Measurements from ENCODE around the gene POLD4.

POLD4 gene

DNA sequence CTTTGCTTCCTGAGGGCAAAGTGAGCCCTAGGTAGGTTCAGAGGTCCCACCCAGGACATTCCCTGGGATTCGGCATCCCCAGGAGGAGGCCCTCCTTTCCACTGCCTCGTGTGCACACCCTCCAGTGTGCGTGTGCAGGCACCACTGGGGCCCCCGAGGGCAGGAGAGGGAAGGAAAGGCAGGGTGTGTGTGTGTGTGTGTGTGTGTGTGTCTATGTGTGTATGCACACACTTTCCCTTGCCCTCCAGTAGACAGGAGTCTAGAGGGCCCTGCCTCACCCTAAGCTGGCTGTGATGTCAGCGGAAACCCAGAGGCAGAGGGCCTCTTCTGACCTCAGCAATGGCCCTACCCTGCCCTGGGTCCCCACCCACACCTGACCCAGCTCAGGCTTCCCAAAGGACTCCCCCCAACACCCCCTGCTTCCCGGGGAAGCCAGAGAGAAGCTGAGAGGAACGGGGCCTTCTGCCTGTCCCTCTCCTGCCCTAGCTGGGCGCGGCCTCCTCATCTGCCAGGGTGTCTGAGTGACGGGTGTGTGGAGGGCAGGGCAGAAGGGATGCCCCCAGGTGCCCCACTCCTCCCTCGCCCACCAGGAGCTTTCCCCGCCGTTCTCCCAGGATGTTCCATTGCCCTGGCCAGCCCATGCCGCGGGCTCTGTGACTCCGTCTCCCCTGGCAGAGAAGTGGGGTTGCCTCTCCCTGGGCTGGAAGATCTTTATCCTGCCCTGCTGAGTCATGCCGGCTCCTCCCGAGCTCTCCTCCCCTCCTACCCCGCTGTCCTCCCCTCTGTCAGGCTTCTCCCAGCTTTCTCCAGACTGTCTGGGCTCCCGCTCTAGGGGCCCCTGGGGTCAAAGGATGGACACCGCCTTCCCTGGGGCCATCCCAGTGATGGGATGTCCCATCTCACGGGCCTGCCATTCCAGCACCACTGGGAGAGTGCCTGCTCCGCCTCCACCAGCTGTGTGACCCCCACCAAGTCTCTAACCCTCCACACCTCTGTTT is 26.0 kb upstream of the POLD4 start:
- H3K9me3 ChIP-seq: no peaks in the 10 kb centered on the region
- no peak for DNase-seq (ENCODE audit: low spot score in 2 of 2)
- no peaks in the 10 kb centered on the region for H3K36me3 ChIP-seq (replicated peaks)
- H3K4me1 ChIP-seq: peaks cover 2% of the 10 kb centered on the region
- peaks cover 3% of the 10 kb centered on the region; the same call in 1 of the 2 replicates for H3K27me3 ChIP-seq (ENCODE audit: low read depth)
- no peak overlapping the region for H3K4me3 ChIP-seq
- in situ Hi-C loops (cut with MboI; ENCODE audit: low sequenced_read_pairs): loop anchor here (5.0 kb wide), 1 partner anchor 117 kb away; no protein-coding TSS in a partner anchor

- Histone ChIP-seq H3K9me3 (no peaks in the 10 kb centered on the region), H3K4me1 (peaks cover 8% of the 10 kb centered on the region), H3K27me3 (ENCODE audit: low read depth) (peaks cover 3% of the 10 kb centered on the region; the same call in 1 of the 2 replicates), H3K36me3 (replicated peaks) (no peaks in the 10 kb centered on the region), H3K4me3 (no peak overlapping the region)
- in situ Hi-C loops (cut with MboI; ENCODE audit: low sequenced_read_pairs): no loop called here
- DNase-seq (ENCODE audit: low spot score in 2 of 2): no peak
These were observed 25.2 kb upstream of the POLD4 start for GRCh38 chr11:67378544-67378943.

GRCh38 chr11:67376873-67377808 is 23.8 kb upstream of the POLD4 start:
- peaks cover 8% of the 10 kb centered on the region for H3K4me1 ChIP-seq

GRCh38 chr11:67376063-67376820 is 22.9 kb upstream of the POLD4 start:
- Histone ChIP-seq H3K4me1 (peaks cover 8% of the 10 kb centered on the region), H3K27me3 (ENCODE audit: low read depth) (peaks cover 3% of the 10 kb centered on the region; the same call in 1 of the 2 replicates), H3K36me3 (replicated peaks) (no peaks in the 10 kb centered on the region), H3K4me3 (no peak overlapping the region), H3K9me3 (no peaks in the 10 kb centered on the region)
- no peak for DNase-seq (ENCODE audit: low spot score in 2 of 2)
- in situ Hi-C loops (cut with MboI; ENCODE audit: low sequenced_read_pairs): no loop called here

More at GRCh38 chr11:67376873-67377808, 23.8 kb upstream of the POLD4 start:
- Histone ChIP-seq H3K4me3 (no peak overlapping the region), H3K36me3 (replicated peaks) (no peaks in the 10 kb centered on the region), H3K27me3 (ENCODE audit: low read depth) (peaks cover 3% of the 10 kb centered on the region; the same call in 1 of the 2 replicates), H3K9me3 (no peaks in the 10 kb centered on the region)
- DNase-seq (ENCODE audit: low spot score in 2 of 2): no peak
- in situ Hi-C loops (cut with MboI; ENCODE audit: low sequenced_read_pairs): no loop called here

DNA sequence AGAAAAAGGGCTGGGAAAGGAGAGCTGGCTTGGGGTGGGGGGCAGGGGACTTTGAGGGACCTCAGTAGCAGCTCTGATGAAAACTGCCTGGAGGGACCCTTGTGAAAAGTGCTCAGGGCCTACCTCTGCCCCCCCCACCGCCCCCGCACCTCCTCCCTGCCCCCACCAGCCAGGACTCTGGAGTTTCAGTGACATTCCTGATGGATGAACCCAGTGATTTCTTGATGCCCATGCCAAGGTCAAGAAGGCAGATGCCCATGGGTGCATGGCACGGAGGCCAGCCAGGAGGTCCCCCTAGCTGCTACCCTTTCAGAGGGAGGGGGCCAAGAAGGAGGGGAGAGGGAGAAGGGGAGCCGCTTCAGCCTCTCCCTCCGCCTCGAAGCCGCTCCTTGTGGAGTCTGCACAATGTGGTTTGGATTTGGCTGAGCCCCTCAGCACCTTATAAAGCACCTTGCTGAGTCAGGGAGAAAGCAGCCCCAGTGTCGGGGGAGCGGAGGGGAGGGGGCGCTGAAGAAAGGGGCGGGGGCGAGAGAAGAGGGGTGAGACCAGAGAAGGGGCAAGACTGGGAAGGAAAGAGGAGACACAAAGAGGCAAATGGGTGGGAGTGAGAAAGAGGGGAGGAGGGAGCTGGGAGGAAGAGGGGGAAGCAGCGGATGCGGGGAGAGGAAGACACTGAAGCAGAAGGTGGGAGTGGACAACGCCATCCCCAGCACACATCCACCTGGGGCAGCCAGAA is 22.1 kb upstream of the POLD4 start:
- in situ Hi-C loops (cut with MboI; ENCODE audit: low sequenced_read_pairs): no loop called here
- Histone ChIP-seq H3K4me3 (no peak overlapping the region), H3K9me3 (no peaks in the 10 kb centered on the region), H3K4me1 (peaks cover 8% of the 10 kb centered on the region), H3K27me3 (ENCODE audit: low read depth) (peaks cover 3% of the 10 kb centered on the region; the same call in 1 of the 2 replicates), H3K36me3 (replicated peaks) (no peaks in the 10 kb centered on the region)
- no peak for DNase-seq (ENCODE audit: low spot score in 2 of 2)

DNA sequence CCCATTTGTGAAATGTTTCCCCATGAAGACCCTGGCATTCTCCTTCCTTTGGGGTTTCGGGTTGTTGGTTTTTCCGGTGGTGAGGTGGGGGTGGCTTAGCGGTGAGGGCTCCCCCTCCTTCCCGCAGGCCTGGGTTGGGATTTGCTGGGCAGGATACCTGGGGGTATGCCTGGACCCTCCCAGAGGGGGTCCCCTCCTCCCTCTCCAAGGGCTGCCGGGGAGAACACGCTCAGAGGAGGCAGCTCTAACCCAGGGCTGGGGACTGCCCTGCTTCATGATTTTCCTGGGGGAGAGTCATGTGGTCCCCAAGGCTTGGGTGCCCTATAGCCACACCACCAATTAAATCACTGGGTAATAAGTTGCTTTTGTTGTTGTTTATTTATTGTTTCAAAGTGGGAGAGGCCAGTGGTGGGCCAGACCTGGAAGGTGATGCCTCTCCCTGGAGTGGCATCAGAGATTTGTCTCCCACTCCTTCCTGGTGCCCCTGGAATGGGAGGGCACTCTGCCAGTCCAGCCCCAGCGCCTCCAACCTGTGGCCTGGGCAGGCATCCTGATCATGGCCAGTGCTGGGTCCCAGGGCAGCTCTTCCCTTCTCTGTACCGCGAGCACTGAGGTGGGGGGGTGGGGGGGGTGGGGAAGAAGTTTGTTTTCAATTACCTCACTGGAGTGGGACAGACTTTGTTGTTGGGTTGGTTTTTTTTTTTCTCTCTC is 21.4 kb upstream of the POLD4 start:
- no peak for DNase-seq (ENCODE audit: low spot score in 2 of 2)
- H3K36me3 ChIP-seq (replicated peaks): no peaks in the 10 kb centered on the region
- no peaks in the 10 kb centered on the region for H3K9me3 ChIP-seq
- H3K4me3 ChIP-seq: no peak overlapping the region
- peaks cover 8% of the 10 kb centered on the region for H3K4me1 ChIP-seq
- in situ Hi-C loops (cut with MboI; ENCODE audit: low sequenced_read_pairs): no loop called here
- peaks cover 3% of the 10 kb centered on the region; the same call in 1 of the 2 replicates for H3K27me3 ChIP-seq (ENCODE audit: low read depth)

GRCh38 chr11:67373648-67374570 is 20.6 kb upstream of the POLD4 start:
- peak overlapping the region; percentile 41 for H3K4me3 ChIP-seq
- peaks cover 3% of the 10 kb centered on the region; the same call in 1 of the 2 replicates for H3K27me3 ChIP-seq (ENCODE audit: low read depth)
- no peaks in the 10 kb centered on the region for H3K9me3 ChIP-seq
- no peaks in the 10 kb centered on the region for H3K36me3 ChIP-seq (replicated peaks)
- peak; percentile 65 to 86 for DNase-seq (ENCODE audit: low spot score in 2 of 2)
- H3K4me1 ChIP-seq: peaks cover 8% of the 10 kb centered on the region
- in situ Hi-C loops (cut with MboI; ENCODE audit: low sequenced_read_pairs): no loop called here

DNA sequence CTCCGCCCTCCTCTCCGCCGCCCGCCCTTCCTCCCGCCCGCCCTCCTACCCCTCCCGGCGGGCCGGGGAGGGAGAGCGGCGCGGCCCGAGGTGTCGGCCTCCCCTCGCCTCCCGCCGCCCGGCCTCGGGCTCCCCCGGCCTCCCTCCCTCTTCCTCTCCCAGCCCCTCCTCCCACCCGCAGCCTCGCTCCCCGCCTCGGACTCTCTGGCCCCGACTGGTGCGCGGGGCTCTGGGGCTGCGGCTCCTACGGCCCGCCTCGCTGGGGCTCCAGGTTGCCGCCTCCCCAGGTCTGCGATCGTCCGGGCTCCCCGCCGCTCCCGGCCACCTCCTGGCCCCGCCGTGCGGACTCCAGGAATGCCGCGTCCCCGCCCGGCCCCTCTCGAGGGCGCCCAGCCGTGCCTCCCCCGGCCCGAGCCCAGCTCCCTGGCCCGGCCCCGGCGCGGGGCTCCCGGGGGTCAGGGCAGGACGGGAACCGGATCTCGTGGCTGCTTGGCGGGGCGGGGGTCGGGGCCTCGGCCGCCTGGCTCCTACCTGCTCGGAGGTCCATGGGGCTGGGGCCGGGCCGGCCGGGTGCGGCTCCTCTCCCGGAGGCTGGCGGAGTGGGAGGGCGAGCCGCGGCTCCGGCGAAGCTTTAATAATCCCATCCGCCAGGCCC is 19.8 kb upstream of the POLD4 start, which contains the start of gene CLCF1:
Gene CLCF1, minus strand, starts transcription at position 606 of the 655 bp plus-strand sequence. Its CDS starts 59 bp downstream, at position 547.
- Histone ChIP-seq H3K4me1 (peaks cover 8% of the 10 kb centered on the region), H3K4me3 (peak within 1 kb of the TSS; percentile 41), H3K36me3 (replicated peaks) (no peaks in the 10 kb centered on the region), H3K27me3 (ENCODE audit: low read depth) (peaks cover 3% of the 10 kb centered on the region; the same call in 1 of the 2 replicates), H3K9me3 (no peaks in the 10 kb centered on the region)
- peak; percentile 58 to 81 for DNase-seq (ENCODE audit: low spot score in 2 of 2)
- in situ Hi-C loops (cut with MboI; ENCODE audit: low sequenced_read_pairs): no loop called here

- H3K4me3 ChIP-seq: peak overlapping the region; percentile 30
- H3K4me1 ChIP-seq: peaks cover 8% of the 10 kb centered on the region
- in situ Hi-C loops (cut with MboI; ENCODE audit: low sequenced_read_pairs): no loop called here
- H3K9me3 ChIP-seq: no peaks in the 10 kb centered on the region
- no peaks in the 10 kb centered on the region for H3K36me3 ChIP-seq (replicated peaks)
- peak in 1 of 2 experiments; percentile 67 for DNase-seq (ENCODE audit: low spot score in 2 of 2)
- H3K27me3 ChIP-seq (ENCODE audit: low read depth): peaks cover 3% of the 10 kb centered on the region; the same call in 1 of the 2 replicates
These were observed 19.1 kb upstream of the POLD4 start for GRCh38 chr11:67372321-67372992.

DNA sequence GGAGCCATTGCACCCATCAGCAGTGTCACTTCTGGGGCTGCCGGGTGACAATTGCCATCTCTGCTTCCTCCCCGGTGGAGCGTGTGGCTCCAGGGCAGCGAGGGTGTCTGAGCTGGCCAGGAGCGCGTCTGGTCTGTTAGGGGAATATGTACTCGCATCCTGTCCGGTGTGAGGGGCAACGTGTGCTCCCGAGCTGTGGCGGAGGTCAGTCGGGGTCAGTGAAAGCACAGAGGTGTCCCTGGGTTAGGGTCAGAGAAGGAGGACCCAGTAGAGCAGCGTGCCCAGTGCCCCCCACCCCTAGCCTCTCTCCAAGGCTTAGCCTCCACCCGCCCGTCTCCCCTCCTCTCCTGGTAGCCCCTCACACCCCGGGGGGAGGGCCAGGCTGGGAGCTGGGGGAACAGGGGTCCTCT is 18.6 kb upstream of the POLD4 start:
- H3K4me1 ChIP-seq: peaks cover 8% of the 10 kb centered on the region
- no peaks in the 10 kb centered on the region for H3K36me3 ChIP-seq (replicated peaks)
- H3K27me3 ChIP-seq (ENCODE audit: low read depth): peaks cover 3% of the 10 kb centered on the region; the same call in 1 of the 2 replicates
- no peak for DNase-seq (ENCODE audit: low spot score in 2 of 2)
- in situ Hi-C loops (cut with MboI; ENCODE audit: low sequenced_read_pairs): no loop called here
- no peaks in the 10 kb centered on the region for H3K9me3 ChIP-seq
- H3K4me3 ChIP-seq: peak overlapping the region; percentile 30
